Hepatocyte (in vitro differentiated cells): ENCODE measurements around the gene KRI1. TPM values are rescaled to one million over a fixed set of nuclear protein-coding genes. Genes with fewer than 3 reads are reported as not detected.
"Not testable (repeated sequence)": the region's sequence is repeated elsewhere in the genome, so short reads cannot be mapped to it uniquely, and the experiment has no call there.

Experiments used
- DNase-seq: peaks from one replicate; pipeline ENCODE4 v3.0.0-alpha.2; 2016; ENCODE audit warnings: low spot score
- H2AFZ ChIP-seq: fragments of 200-600 bp; sonication (generic); 2 replicates; pipeline ENCODE4 v1.6.0; 2016; ENCODE audit warnings: antibody characterized with exemption, mild to moderate bottlenecking
- H3K27ac ChIP-seq: fragments of 200-600 bp; sonication (generic); 2 replicates; pipeline ENCODE4 v1.5.1; 2016; ENCODE audit warnings: mild to moderate bottlenecking
- H3K27me3 ChIP-seq: fragments of 200-600 bp; sonication (generic); 2 replicates; pipeline ENCODE4 v1.6.1; 2016
- H3K36me3 ChIP-seq: fragments of 200-600 bp; sonication (generic); replicated peaks from 2 replicates; pipeline ENCODE4 v1.5.1; 2016; ENCODE audit warnings: low read depth; ENCODE audit not compliant: insufficient read depth
- H3K4me1 ChIP-seq: fragments of 200-600 bp; sonication (generic); 2 replicates; pipeline ENCODE4 v1.5.1; 2016; ENCODE audit warnings: mild to moderate bottlenecking, moderate library complexity; ENCODE audit not compliant: insufficient read depth
- H3K4me2 ChIP-seq: fragments of 200-600 bp; sonication (generic); 2 replicates; pipeline ENCODE4 v1.6.0; 2016
- H3K4me3 ChIP-seq: fragments of 200-600 bp; sonication (generic); 2 replicates; pipeline ENCODE4 v1.5.1; 2016; ENCODE audit warnings: mild to moderate bottlenecking
- H3K79me2 ChIP-seq: fragments of 200-600 bp; sonication (generic); 2 replicates; pipeline ENCODE4 v1.6.0; 2017; ENCODE audit warnings: mild to moderate bottlenecking
- H3K9me2 ChIP-seq: fragments of 200-600 bp; sonication (generic); replicated peaks from 2 replicates; pipeline ENCODE4 v1.6.0; 2017; ENCODE audit warnings: mild to moderate bottlenecking; ENCODE audit not compliant: insufficient read depth
- H3K9me3 ChIP-seq: fragments of 200-600 bp; sonication (generic); 2 replicates; pipeline ENCODE4 v1.5.1; 2016; ENCODE audit warnings: low read depth, mild to moderate bottlenecking
- H4K20me1 ChIP-seq: fragments of 200-600 bp; sonication (generic); 2 replicates; pipeline ENCODE4 v1.6.0; 2016; ENCODE audit warnings: mild to moderate bottlenecking; ENCODE audit not compliant: insufficient read depth, poor library complexity, severe bottlenecking
- CTCF ChIP-seq: fragments of 200-600 bp; sonication (generic); IDR thresholded peaks from 2 replicates; pipeline ENCODE4 v1.5.1; 2016; ENCODE audit warnings: antibody characterized with exemption, mild to moderate bottlenecking; ENCODE audit not compliant: poor library complexity
- EZH2 ChIP-seq: fragments of 200-600 bp; sonication (generic); IDR thresholded peaks from 2 replicates; pipeline ENCODE4 v1.6.1; 2016; ENCODE audit warnings: antibody characterized with exemption, mild to moderate bottlenecking, borderline replicate concordance
- EZH2phosphoT487 ChIP-seq: fragments of 200-600 bp; sonication (generic); IDR thresholded peaks from one replicate; pipeline ENCODE4 v1.6.1; 2018; ENCODE audit warnings: antibody characterized with exemption, mild to moderate bottlenecking, low read depth, moderate library complexity; ENCODE audit not compliant: unreplicated experiment, severe bottlenecking
- WGBS: methylation state at CpG from one replicate; pipeline ENCODE4 v1.1.6; 2016; ENCODE audit warnings: low lambda C conversion rate; ENCODE audit errors: missing lambda C conversion rate; 5-methylcytosine and 5-hydroxymethylcytosine counted together
- polyA plus RNA-seq: library from polyadenylated mRNA; unstranded; fragments of >200 nt; fragmentation: Nextera tagmentation; extraction: Ambion mirVana; gene quantifications from 2 replicates; pipeline ENCODE4 v1.2.1, GENCODE V29; 2016
- total RNA-seq: library from RNA; depleted of rRNA; stranded (reverse); fragments of >200 nt; gene quantifications from 2 replicates; pipeline ENCODE4 v1.2.3, GENCODE V29; 2014

Gene KRI1
- total and polyA plus RNA-seq, 2 experiments from 2014 or later, result 7.8 to 18.3 TPM

GRCh38 chr19:10553087-10553667 lies 12.6 kb downstream of the KRI1 start:
- no peaks in the 10 kb centered on the region for H3K27me3 ChIP-seq
- TF ChIP-seq CTCF, result no peak
- no peaks in the 10 kb centered on the region for H3K4me1 ChIP-seq
- H3K79me2 ChIP-seq, result no peaks in the 10 kb centered on the region
- H3K36me3 ChIP-seq, result no peaks in the 10 kb centered on the region
- 93% methylated on average over 13 of the region's 13 CpGs for WGBS
- no peak for DNase-seq
- no peak overlapping the region for H3K27ac ChIP-seq
- H4K20me1 ChIP-seq, result no peaks in the 10 kb centered on the region
- no peak overlapping the region for H3K4me3 ChIP-seq
- H3K9me2 ChIP-seq, result no peaks in the 10 kb centered on the region
- no peaks in the 10 kb centered on the region for H3K9me3 ChIP-seq
- no peak overlapping the region for H3K4me2 ChIP-seq
- no peak overlapping the region for H2AFZ ChIP-seq

- no peak for DNase-seq
Observed at GRCh38 chr19:10552510-10553053, 13.2 kb downstream of the KRI1 start.

GRCh38 chr19:10551698-10552301 lies 14.0 kb downstream of the KRI1 start:
- Histone ChIP-seq H3K4me2 (no peak overlapping the region), H3K4me1 (no peaks in the 10 kb centered on the region), H4K20me1 (no peaks in the 10 kb centered on the region), H3K9me2 (no peaks in the 10 kb centered on the region), H3K9me3 (no peaks in the 10 kb centered on the region), H3K27ac (no peak overlapping the region), H2AFZ (no peak overlapping the region), H3K79me2 (no peaks in the 10 kb centered on the region), H3K4me3 (no peak overlapping the region), H3K27me3 (no peaks in the 10 kb centered on the region), H3K36me3 (no peaks in the 10 kb centered on the region)
- WGBS, result 97% methylated on average over 12 of the region's 12 CpGs
- TF ChIP-seq EZH2phosphoT487, result no peak
- no peak for TF ChIP-seq EZH2
- peak; percentile 6 for TF ChIP-seq CTCF
- DNase-seq, result no peak

More at GRCh38 chr19:10552510-10553053, 13.2 kb downstream of the KRI1 start:
- Histone ChIP-seq H3K27ac (no peak overlapping the region), H3K9me2 (no peaks in the 10 kb centered on the region), H4K20me1 (no peaks in the 10 kb centered on the region), H3K4me2 (no peak overlapping the region), H3K79me2 (no peaks in the 10 kb centered on the region), H2AFZ (no peak overlapping the region), H3K4me1 (no peaks in the 10 kb centered on the region), H3K27me3 (no peaks in the 10 kb centered on the region), H3K36me3 (no peaks in the 10 kb centered on the region), H3K4me3 (no peak overlapping the region), H3K9me3 (no peaks in the 10 kb centered on the region)
- 91% methylated on average over 12 of the region's 12 CpGs for WGBS
- TF ChIP-seq EZH2phosphoT487 (no peak), EZH2 (no peak), CTCF (no peak)

- H2AFZ ChIP-seq, H3K9me3 ChIP-seq, H3K4me2 ChIP-seq, H4K20me1 ChIP-seq, H3K4me3 ChIP-seq, H3K4me1 ChIP-seq, H3K9me2 ChIP-seq, H3K27me3 ChIP-seq, H3K79me2 ChIP-seq, H3K27ac ChIP-seq, DNase-seq, H3K36me3 ChIP-seq: not testable (repeated sequence)
- 92% methylated on average over 9 of the region's 9 CpGs for WGBS
Observed at GRCh38 chr19:10551006-10551405, 14.8 kb downstream of the KRI1 start.
